MCF 10A (cell line): Measurements from ENCODE around the gene XXYLT1. TPM values are rescaled to one million over a fixed set of nuclear protein-coding genes. Genes with fewer than 3 reads are reported as not detected.
A peak's percentile ranks its signal among the peaks of the same experiment; 100 is the strongest.

Source experiments
- BruUV-seq: library from RNA; stranded (reverse); fragments of 400-500 nt; replicated peaks from 2 replicates; lab custom pipeline; 2021; lab: Mats Ljungman, UMichigan
- CTCF ChIA-PET: fragments of 300-600 bp; sonication (Branson Sonifier 250); formaldehyde crosslinking; extraction: SDS; loops from one replicate; lab custom pipeline; 2021; ENCODE audit warnings: antibody characterized with exemption, inconsistent platforms; lab: Yijun Ruan, JAX
- POLR2A ChIA-PET: fragments of 300-600, 350-650 bp; sonication (Branson Sonifier 250); formaldehyde crosslinking; extraction: SDS; loops from one replicate; lab custom pipeline; 2020; ENCODE audit warnings: antibody characterized with exemption, inconsistent platforms; lab: Yijun Ruan, JAX
- DNase-seq: peaks from one replicate; pipeline ENCODE4 v3.0.0-alpha.2; 2018; ENCODE audit not compliant: unreplicated experiment
- H3K27ac Mint-ChIP-seq: one replicate; pipeline ENCODE4 v1.8.0; 2022; ENCODE audit warnings: mild to moderate bottlenecking, low read depth, mixed read lengths; ENCODE audit not compliant: unreplicated experiment
- H3K27me3 Mint-ChIP-seq: one replicate; pipeline ENCODE4 v1.8.0; 2022; ENCODE audit warnings: mixed read lengths; ENCODE audit not compliant: insufficient read depth, unreplicated experiment
- H3K36me3 Mint-ChIP-seq: one replicate; pipeline ENCODE4 v1.8.0; 2022; ENCODE audit warnings: mild to moderate bottlenecking, moderate library complexity, mixed read lengths; ENCODE audit not compliant: insufficient read depth, unreplicated experiment
- H3K4me1 Mint-ChIP-seq: one replicate; pipeline ENCODE4 v1.8.0; 2022; ENCODE audit warnings: mixed read lengths; ENCODE audit not compliant: insufficient read depth, unreplicated experiment
- H3K4me3 Mint-ChIP-seq: one replicate; pipeline ENCODE4 v1.8.0; 2022; ENCODE audit warnings: mild to moderate bottlenecking, moderate library complexity, mixed read lengths; ENCODE audit not compliant: unreplicated experiment
- H3K9me3 Mint-ChIP-seq: one replicate; pipeline ENCODE4 v1.8.0; 2022; ENCODE audit warnings: mixed read lengths; ENCODE audit not compliant: unreplicated experiment
- intact Hi-C: fragments of 100-400 bp; cut with micrococcal nuclease; formaldehyde crosslinking; loops from 2 replicates; pipeline ENCODE4 v1.14.1; 2022
- total RNA-seq: library from RNA; stranded (reverse); gene quantifications from 2 replicates; pipeline ENCODE4 v1.2.3, GENCODE V29; 2022
- TF ChIP-seq, protein P1 (sequence below): fragments of 200-600 bp; IDR thresholded peaks from one replicate; pipeline ENCODE4 v1.8.0; 2022; ENCODE audit warnings: antibody characterized with exemption, mild to moderate bottlenecking; ENCODE audit not compliant: unreplicated experiment

The XXYLT1 gene
- total RNA-seq, 1 experiment from 2014 or later, result 10.0 TPM

DNA sequence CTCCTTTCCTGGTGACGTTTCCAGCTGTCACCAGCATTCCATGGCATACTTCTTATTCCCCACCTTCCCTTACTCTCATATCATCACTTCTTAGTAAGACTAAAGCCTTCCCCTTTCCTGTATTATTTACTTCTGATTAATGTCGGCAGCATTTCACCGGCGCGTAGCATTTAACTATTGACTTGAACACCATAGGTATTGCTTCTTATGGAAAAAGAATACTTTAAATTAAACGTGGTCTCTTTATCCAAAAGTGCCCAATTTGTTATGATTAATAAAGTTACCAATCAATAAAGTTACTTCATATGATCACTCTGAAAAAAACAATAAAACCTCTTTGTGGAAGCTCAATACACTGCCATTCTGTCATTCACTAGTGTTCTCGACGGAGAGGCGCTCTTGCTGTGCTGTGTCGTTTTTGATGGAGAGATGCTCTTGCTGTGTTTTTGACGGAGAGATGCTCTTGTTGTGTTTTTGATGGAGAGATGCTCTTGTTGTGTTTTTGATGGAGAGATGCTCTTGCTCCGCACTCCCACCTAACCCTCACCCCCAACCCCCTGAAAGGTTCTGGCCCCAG is 165.0 kb downstream of the XXYLT1 start:
- CTCF ChIA-PET, result interaction anchor here (0.6 to 5.0 kb wide), 12 partner anchors 9 to 433 kb away, joined by 3 to 45 read pairs (median 6); partner anchors contain the start of gene LSG1
- H3K27ac Mint-ChIP-seq, result no peak overlapping the region
- H3K4me1 Mint-ChIP-seq, result peaks cover 21% of the 10 kb centered on the region

GRCh38 chr3:195105389-195105788 is 165.6 kb downstream of the XXYLT1 start:
- Mint-ChIP-seq H3K4me3 (no peak overlapping the region), H3K27ac (no peak overlapping the region), H3K27me3 (no peaks in the 10 kb centered on the region), H3K9me3 (no peaks in the 10 kb centered on the region), H3K4me1 (peaks cover 26% of the 10 kb centered on the region), H3K36me3 (peaks cover 7% of the 10 kb centered on the region)
- CTCF ChIA-PET, result interaction anchor here (0.6 to 5.0 kb wide), 8 partner anchors 9 to 432 kb away, joined by 3 to 45 read pairs (median 6); partner anchors contain the start of gene LSG1
- no TSS peak for BruUV-seq
- TF ChIP-seq, protein P1, sequence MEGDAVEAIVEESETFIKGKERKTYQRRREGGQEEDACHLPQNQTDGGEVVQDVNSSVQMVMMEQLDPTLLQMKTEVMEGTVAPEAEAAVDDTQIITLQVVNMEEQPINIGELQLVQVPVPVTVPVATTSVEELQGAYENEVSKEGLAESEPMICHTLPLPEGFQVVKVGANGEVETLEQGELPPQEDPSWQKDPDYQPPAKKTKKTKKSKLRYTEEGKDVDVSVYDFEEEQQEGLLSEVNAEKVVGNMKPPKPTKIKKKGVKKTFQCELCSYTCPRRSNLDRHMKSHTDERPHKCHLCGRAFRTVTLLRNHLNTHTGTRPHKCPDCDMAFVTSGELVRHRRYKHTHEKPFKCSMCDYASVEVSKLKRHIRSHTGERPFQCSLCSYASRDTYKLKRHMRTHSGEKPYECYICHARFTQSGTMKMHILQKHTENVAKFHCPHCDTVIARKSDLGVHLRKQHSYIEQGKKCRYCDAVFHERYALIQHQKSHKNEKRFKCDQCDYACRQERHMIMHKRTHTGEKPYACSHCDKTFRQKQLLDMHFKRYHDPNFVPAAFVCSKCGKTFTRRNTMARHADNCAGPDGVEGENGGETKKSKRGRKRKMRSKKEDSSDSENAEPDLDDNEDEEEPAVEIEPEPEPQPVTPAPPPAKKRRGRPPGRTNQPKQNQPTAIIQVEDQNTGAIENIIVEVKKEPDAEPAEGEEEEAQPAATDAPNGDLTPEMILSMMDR, result no peak
- intact Hi-C loops, result loop anchor here (10.0 kb wide), 1 partner anchor 101 kb away; no protein-coding TSS in a partner anchor
- DNase-seq, result no peak
- POLR2A ChIA-PET, result interaction anchor here (1.5 kb wide), 1 partner anchor 423 kb away, joined by 5 read pairs; no protein-coding TSS in a partner anchor

More for the DNA sequence above, 165.0 kb downstream of the XXYLT1 start:
- H3K9me3 Mint-ChIP-seq, result no peaks in the 10 kb centered on the region
- H3K36me3 Mint-ChIP-seq, result peaks cover 7% of the 10 kb centered on the region
- BruUV-seq, result no TSS peak
- POLR2A ChIA-PET, result no interaction called here
- TF ChIP-seq, protein P1, result no peak
- no peak for DNase-seq
- intact Hi-C loops, result loop anchor here (1.0 to 10.0 kb wide), 2 partner anchors 101 to 424 kb away; no protein-coding TSS in a partner anchor
- peak overlapping the region; percentile 61 for H3K4me3 Mint-ChIP-seq
- H3K27me3 Mint-ChIP-seq, result no peaks in the 10 kb centered on the region

DNA sequence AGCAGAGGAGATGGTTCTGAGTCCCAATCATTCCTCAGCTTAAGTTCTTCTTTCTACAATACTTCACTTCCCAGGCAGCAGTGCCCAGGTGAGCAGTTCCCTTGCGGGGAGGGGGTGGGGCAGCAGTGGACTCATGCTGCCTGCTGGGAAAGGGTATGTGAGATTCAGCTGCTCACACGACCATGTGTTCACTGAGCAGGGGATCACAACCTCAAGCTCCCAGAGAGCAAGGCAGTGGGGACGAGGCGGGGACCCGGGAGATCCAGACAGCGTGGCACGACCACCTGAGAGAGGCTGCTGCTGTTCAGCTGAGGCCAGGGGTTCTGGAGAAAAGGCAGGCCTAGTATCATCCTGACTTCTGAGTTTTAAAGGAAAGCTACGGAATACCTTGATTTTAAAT is 166.6 kb downstream of the XXYLT1 start:
- H3K4me1 Mint-ChIP-seq, result peaks cover 29% of the 10 kb centered on the region
- intact Hi-C loops, result loop anchor here (10.0 kb wide), 1 partner anchor 100 kb away; no protein-coding TSS in a partner anchor
- BruUV-seq, result no TSS peak
- no peak overlapping the region for H3K4me3 Mint-ChIP-seq
- DNase-seq, result no peak
- no peak overlapping the region for H3K27ac Mint-ChIP-seq
- H3K27me3 Mint-ChIP-seq, result no peaks in the 10 kb centered on the region
- no peaks in the 10 kb centered on the region for H3K9me3 Mint-ChIP-seq
- CTCF ChIA-PET, result interaction anchor here (0.5 to 5.0 kb wide), 4 partner anchors 33 to 639 kb away, joined by 3 to 45 read pairs (median 3); no protein-coding TSS in a partner anchor
- TF ChIP-seq, protein P1, result no peak
- peaks cover 7% of the 10 kb centered on the region for H3K36me3 Mint-ChIP-seq
- POLR2A ChIA-PET, result interaction anchor here (0.7 to 1.5 kb wide), 4 partner anchors 240 to 1838 kb away, joined by 3 to 5 read pairs (median 4); partner anchors contain the start of gene NCBP2

DNA sequence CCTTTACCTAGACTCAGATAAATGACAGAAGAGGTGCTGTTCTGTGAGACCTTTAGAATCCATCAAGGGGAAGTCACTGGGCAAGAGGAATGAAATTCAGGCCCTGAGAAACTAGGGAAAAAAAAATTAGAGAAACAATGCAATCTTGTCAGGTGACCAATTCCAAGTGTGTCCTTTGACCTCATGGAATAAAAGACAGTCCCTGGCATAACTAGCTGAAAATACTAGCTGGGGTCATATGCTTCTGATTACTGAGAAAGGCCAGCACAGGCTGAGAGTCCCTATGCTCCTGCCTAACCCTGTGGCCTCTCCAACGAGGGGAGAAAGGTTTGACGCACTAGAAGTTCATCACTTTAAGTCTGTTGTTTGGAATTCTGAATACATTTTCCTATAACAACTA is 167.3 kb downstream of the XXYLT1 start:
- Mint-ChIP-seq H3K27ac (peak overlapping the region; percentile 93), H3K27me3 (no peaks in the 10 kb centered on the region), H3K4me3 (no peak overlapping the region), H3K9me3 (no peaks in the 10 kb centered on the region), H3K4me1 (peaks cover 29% of the 10 kb centered on the region), H3K36me3 (peaks cover 7% of the 10 kb centered on the region)
- intact Hi-C loops, result loop anchor here (10.0 kb wide), 1 partner anchor 99 kb away; no protein-coding TSS in a partner anchor
- POLR2A ChIA-PET, result interaction anchor here (1.1 to 1.5 kb wide), 2 partner anchors 417 to 421 kb away, joined by 4 to 5 read pairs; no protein-coding TSS in a partner anchor
- no TSS peak for BruUV-seq
- CTCF ChIA-PET, result interaction anchor here (5.0 kb wide), 1 partner anchor 421 kb away, joined by 45 read pairs; no protein-coding TSS in a partner anchor
- DNase-seq, result no peak
- TF ChIP-seq, protein P1, result no peak
